Astrocyte of the cerebellum (primary cell): ENCODE measurements around the gene ATXN1.

Experiments used
- DNase-seq: peaks from one replicate; pipeline ENCODE4 v3.0.0-alpha.2; 2011; ENCODE audit warnings: low read depth
- H3K4me3 ChIP-seq: 2 replicates; pipeline ENCODE4 v1.5.1; 2011; ENCODE audit warnings: mild to moderate bottlenecking, low read depth, low read length, moderate library complexity
- CTCF ChIP-seq: IDR thresholded peaks from 2 replicates; pipeline ENCODE4 v1.5.1; 2012; ENCODE audit warnings: low read length, low read depth, moderate library complexity, mild to moderate bottlenecking; ENCODE audit errors: missing control alignments
- in situ Hi-C: cut with HindIII; loops from 2 replicates; pipeline ENCODE4 v1.10.0; 2017; ENCODE audit warnings: low sequenced_read_pairs

Gene ATXN1

DNA sequence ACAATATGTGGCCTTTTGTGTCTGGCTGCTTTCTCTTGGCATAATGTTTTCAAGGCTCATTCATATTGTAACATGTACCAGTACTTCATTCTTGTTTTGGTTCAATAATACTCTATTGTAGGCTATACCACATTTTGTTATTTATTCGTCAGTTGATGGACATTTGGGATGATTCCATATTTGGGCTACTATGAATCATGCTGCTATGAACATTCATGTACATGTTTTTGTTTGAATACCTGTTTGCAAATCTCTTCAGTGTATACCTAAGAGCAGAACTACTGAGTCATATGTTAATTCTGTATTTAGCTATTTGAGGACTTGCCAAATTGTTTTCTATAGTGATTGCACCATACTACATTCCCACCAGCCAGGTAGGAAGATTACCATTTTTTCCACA, 263.0 kb downstream of the ATXN1 start:
- TF ChIP-seq CTCF = no peak
- no peak for DNase-seq
- in situ Hi-C loops = no loop called here
- no peak overlapping the region for H3K4me3 ChIP-seq

- DNase-seq = no peak
- no peak for TF ChIP-seq CTCF
- in situ Hi-C loops = no loop called here
- H3K4me3 ChIP-seq = no peak overlapping the region
These were observed 264.1 kb downstream of the ATXN1 start for GRCh38 chr6:16496991-16497801.

DNA sequence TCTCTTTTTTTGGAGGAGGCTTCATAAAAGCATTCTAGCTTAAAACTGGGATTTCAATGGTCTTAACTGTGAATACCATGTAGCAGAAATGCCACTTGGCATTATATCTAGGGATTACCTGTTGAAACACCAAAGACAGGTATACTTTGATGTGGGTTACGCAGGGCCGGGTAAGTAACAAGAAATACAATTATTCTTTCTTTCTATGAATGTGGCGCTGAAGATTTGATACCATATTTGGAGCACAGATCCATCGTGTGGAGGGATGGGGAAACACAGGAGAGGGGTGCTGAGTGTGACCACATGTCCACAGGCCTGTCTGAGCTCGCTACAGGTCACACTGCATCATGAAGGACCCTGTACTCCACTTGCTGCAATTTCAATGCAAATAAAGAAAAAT, 265.1 kb downstream of the ATXN1 start:
- no peak overlapping the region for H3K4me3 ChIP-seq
- TF ChIP-seq CTCF = no peak
- in situ Hi-C loops = no loop called here
- no peak for DNase-seq

DNA sequence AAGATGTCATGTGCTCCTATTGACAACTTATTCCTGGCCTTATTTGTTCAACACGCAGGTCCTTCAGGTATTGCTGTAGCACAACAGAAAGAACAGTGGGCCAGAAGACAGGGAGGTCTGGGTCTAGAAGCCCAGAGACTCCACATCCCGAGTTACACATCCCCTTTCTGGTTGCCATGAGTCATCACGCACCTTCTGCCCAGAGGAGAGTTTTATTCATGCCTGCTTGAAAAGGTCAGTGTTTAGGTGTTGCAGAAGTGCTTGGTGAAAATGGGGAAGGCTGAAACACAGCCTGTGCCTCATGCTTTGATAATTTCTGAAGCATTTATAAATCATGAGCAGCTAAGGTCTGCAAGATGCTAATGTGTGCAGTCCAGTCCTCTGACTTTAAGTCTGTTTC, 266.5 kb downstream of the ATXN1 start:
- no peak for TF ChIP-seq CTCF

DNA sequence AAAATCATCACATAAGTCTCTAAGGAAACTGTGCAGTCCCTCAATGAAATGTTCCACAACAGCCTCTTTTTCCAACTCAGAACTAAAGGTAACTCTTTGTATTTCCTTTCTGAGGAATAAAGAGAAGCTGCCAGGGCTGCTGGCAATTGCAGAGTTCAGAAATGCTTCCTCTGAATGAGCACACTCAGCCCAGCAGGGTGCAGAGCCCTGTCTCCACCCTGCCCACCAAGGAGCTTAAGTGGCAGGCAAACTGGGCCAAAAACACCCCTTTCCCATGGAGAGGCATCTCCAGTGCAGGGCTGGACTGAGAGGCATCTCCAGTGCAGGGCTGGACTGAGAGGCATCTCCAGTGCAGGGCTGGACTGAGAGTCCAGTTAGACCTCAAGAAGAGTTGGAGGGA, 267.5 kb downstream of the ATXN1 start:
- no peak for DNase-seq
- H3K4me3 ChIP-seq = no peak overlapping the region
- no peak for TF ChIP-seq CTCF
- in situ Hi-C loops = no loop called here

More for the DNA sequence above, 266.5 kb downstream of the ATXN1 start:
- no peak overlapping the region for H3K4me3 ChIP-seq
- DNase-seq = no peak
- in situ Hi-C loops = no loop called here

GRCh38 chr6:16493112-16493511, 268.1 kb downstream of the ATXN1 start:
- H3K4me3 ChIP-seq = no peak overlapping the region
- no peak for TF ChIP-seq CTCF
- DNase-seq = no peak
- in situ Hi-C loops = no loop called here
